Bronchial epithelial cell (primary cell): Measurements from ENCODE around the gene TMC1. TPM values are rescaled to one million over a fixed set of nuclear protein-coding genes. Genes with fewer than 3 reads are reported as not detected.
"Not testable (repeated sequence)": the region's sequence is repeated elsewhere in the genome, so short reads cannot be mapped to it uniquely, and the experiment has no call there.

ENCODE experiments used
- DNase-seq: peaks from one replicate; pipeline ENCODE4 v3.0.0-alpha.2; 2010; ENCODE audit warnings: low read depth
- FAIRE-seq: peaks from 2 replicates; lab custom pipeline; 2011; peaks lifted over from hg19 to GRCh38; lab: Jason Lieb, UNC
- H3K27me3 ChIP-seq: 2 replicates; pipeline ENCODE4 v1.5.1; 2011; ENCODE audit warnings: low read length; ENCODE audit not compliant: control insufficient read depth, insufficient read depth
- H3K36me3 ChIP-seq: 2 replicates; pipeline ENCODE4 v1.5.1; 2011; ENCODE audit warnings: low read length; ENCODE audit not compliant: control insufficient read depth, insufficient read depth
- H3K4me3 ChIP-seq: 2 replicates; pipeline ENCODE4 v1.5.1; 2011; ENCODE audit warnings: mild to moderate bottlenecking, low read depth, low read length, control low read depth
- CTCF ChIP-seq: IDR thresholded peaks from 2 replicates; pipeline ENCODE4 v1.5.1; 2011; ENCODE audit warnings: mild to moderate bottlenecking, moderate library complexity, low read length, control low read depth, inconsistent platforms; ENCODE audit not compliant: insufficient read depth, severe bottlenecking
- total RNA-seq: library from RNA; depleted of rRNA; stranded (reverse); fragments of >200 nt; gene quantifications from 2 replicates; pipeline ENCODE4 v1.2.1, GENCODE V29; 2014

TMC1 gene
- total RNA-seq, 1 donor from 2014 or later: not detected

DNA sequence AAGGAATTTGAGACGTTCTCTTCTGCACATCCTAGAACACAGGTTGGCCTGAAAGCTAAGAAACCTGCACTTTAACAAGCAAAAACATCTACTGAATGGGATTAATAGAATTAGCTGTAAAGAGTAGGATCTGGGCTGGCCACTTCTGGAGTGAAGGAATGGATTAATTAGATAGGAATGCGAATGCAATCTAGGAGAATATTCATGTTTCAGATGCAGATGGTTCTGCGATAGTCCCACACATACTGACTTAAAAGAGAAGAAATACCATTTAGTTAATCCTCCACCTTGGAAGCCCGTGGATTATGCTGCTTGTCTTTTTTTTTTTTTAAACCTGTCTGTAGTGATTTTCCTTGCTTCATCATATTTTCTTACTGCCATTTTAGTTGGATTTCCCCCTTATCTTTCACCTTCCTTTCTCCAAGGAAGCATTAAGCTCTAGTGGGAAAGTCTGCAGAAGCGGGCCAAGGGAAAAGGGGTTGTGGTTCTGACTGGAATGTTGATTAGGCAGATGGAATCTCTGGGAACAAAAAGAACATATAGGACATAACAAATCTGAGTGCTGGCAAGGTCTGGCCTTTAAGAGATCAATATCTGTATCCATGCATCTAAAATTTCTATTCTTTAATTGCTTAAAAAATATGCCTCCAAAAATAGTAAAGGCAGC lies 279.1 kb downstream of the TMC1 start:
- H3K36me3 ChIP-seq: no peaks in the 10 kb centered on the region
- no peak overlapping the region for H3K4me3 ChIP-seq
- no peak for DNase-seq
- TF ChIP-seq CTCF: no peak
- FAIRE-seq: no peak
- H3K27me3 ChIP-seq: no peaks in the 10 kb centered on the region

- no peak for FAIRE-seq
- TF ChIP-seq CTCF: no peak
Observed at GRCh38 chr9:72805238-72805637, 283.8 kb downstream of the TMC1 start.

GRCh38 chr9:72806313-72806809 lies 285.0 kb downstream of the TMC1 start:
- H3K27me3 ChIP-seq, DNase-seq, FAIRE-seq, H3K4me3 ChIP-seq, H3K36me3 ChIP-seq: not testable (repeated sequence)

More at GRCh38 chr9:72805238-72805637, 283.8 kb downstream of the TMC1 start:
- DNase-seq: no peak
- Histone ChIP-seq H3K4me3 (no peak overlapping the region), H3K27me3 (no peaks in the 10 kb centered on the region), H3K36me3 (no peaks in the 10 kb centered on the region)

GRCh38 chr9:72807765-72808445 lies 286.5 kb downstream of the TMC1 start:
- peak; percentile 36 for TF ChIP-seq CTCF
- DNase-seq (peak; percentile 20), FAIRE-seq (no peak)
- Histone ChIP-seq H3K36me3 (no peaks in the 10 kb centered on the region), H3K4me3 (no peak overlapping the region), H3K27me3 (no peaks in the 10 kb centered on the region)

GRCh38 chr9:72808446-72808768 lies 287.0 kb downstream of the TMC1 start:
- peak; percentile 58 for FAIRE-seq
- no peak for TF ChIP-seq CTCF
- Histone ChIP-seq H3K4me3 (no peak overlapping the region), H3K27me3 (no peaks in the 10 kb centered on the region), H3K36me3 (no peaks in the 10 kb centered on the region)
- DNase-seq: peak; percentile 33

GRCh38 chr9:72809586-72809985 lies 288.2 kb downstream of the TMC1 start:
- DNase-seq: no peak
- FAIRE-seq: no peak

More at GRCh38 chr9:72809586-72809985, 288.2 kb downstream of the TMC1 start:
- Histone ChIP-seq H3K27me3 (no peaks in the 10 kb centered on the region), H3K36me3 (no peaks in the 10 kb centered on the region), H3K4me3 (no peak overlapping the region)
- TF ChIP-seq CTCF: no peak
